ENCODE measurements around the gene ANKS3.

DNA sequence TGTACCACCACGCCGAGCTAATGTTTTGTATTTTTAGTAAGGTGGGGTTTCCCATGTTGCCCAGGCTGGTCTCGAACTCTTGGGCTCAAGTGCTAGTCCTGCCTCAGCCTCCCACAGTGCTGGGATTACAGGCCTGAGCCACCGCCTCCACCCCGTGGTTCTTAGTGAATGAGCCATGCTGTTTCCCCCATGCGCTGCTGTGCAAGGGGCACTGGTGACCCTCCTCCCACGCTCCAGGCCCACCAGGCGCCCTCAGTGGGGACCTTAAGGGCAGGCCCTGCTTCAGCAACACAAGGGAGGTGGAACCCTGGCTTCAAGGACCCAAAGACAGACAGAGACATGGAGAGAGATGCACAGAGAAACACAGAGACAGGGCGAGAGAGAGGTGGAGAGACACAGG, 56.1 kb downstream of the ANKS3 start:
- no peak for TF ChIP-seq POLR2A (IDR thresholded peaks at IDR 0.05; ENCODE audit: low read depth, low read length)
- TF ChIP-seq JUN (IDR thresholded peaks at IDR 0.05; ENCODE audit: borderline replicate concordance, insufficient read depth, insufficient read length, low read depth): no peak
